Measurements from ENCODE around the gene ELMO1.

DNA sequence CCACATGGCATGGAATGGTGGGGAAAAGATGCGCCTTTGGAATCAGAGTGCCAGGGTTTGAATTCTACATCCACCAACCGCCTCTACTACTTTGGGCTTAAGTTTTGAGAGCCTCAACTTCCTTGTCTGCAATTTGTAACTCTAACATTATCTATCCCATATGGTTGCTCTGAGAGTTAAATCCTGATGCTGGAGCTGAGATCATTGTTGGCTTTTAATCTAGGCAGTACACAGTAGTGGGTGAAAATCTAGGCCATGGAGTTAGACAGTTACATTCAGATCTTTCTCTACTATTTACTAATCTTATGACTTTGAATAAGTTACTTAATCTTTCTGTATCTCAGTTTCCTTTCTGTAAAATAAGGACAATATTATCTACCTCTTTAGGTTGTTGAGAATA is 574.6 kb downstream of the ELMO1 start:
- TF ChIP-seq, protein P1, sequence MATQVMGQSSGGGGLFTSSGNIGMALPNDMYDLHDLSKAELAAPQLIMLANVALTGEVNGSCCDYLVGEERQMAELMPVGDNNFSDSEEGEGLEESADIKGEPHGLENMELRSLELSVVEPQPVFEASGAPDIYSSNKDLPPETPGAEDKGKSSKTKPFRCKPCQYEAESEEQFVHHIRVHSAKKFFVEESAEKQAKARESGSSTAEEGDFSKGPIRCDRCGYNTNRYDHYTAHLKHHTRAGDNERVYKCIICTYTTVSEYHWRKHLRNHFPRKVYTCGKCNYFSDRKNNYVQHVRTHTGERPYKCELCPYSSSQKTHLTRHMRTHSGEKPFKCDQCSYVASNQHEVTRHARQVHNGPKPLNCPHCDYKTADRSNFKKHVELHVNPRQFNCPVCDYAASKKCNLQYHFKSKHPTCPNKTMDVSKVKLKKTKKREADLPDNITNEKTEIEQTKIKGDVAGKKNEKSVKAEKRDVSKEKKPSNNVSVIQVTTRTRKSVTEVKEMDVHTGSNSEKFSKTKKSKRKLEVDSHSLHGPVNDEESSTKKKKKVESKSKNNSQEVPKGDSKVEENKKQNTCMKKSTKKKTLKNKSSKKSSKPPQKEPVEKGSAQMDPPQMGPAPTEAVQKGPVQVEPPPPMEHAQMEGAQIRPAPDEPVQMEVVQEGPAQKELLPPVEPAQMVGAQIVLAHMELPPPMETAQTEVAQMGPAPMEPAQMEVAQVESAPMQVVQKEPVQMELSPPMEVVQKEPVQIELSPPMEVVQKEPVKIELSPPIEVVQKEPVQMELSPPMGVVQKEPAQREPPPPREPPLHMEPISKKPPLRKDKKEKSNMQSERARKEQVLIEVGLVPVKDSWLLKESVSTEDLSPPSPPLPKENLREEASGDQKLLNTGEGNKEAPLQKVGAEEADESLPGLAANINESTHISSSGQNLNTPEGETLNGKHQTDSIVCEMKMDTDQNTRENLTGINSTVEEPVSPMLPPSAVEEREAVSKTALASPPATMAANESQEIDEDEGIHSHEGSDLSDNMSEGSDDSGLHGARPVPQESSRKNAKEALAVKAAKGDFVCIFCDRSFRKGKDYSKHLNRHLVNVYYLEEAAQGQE (IDR thresholded peaks at IDR 0.05; ENCODE audit: low read depth) = no peak
- no peak for TF ChIP-seq POLR2A (IDR thresholded peaks at IDR 0.05; ENCODE audit: borderline replicate concordance, extremely low read depth, insufficient read depth, insufficient read length)
- TF ChIP-seq TCF7L2 (IDR thresholded peaks at IDR 0.05; ENCODE audit: borderline replicate concordance, extremely low read depth, insufficient read depth, insufficient read length) = no peak
- no peak for TF ChIP-seq ZNF274 (IDR thresholded peaks at IDR 0.05; ENCODE audit: low read depth, low read length)
- no peak for TF ChIP-seq RAD21 (IDR thresholded peaks at IDR 0.05; ENCODE audit: low read depth)
- TF ChIP-seq, protein P2, sequence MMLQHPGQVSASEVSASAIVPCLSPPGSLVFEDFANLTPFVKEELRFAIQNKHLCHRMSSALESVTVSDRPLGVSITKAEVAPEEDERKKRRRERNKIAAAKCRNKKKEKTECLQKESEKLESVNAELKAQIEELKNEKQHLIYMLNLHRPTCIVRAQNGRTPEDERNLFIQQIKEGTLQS (IDR thresholded peaks at IDR 0.05) = no peak
- TF ChIP-seq, protein P3, sequence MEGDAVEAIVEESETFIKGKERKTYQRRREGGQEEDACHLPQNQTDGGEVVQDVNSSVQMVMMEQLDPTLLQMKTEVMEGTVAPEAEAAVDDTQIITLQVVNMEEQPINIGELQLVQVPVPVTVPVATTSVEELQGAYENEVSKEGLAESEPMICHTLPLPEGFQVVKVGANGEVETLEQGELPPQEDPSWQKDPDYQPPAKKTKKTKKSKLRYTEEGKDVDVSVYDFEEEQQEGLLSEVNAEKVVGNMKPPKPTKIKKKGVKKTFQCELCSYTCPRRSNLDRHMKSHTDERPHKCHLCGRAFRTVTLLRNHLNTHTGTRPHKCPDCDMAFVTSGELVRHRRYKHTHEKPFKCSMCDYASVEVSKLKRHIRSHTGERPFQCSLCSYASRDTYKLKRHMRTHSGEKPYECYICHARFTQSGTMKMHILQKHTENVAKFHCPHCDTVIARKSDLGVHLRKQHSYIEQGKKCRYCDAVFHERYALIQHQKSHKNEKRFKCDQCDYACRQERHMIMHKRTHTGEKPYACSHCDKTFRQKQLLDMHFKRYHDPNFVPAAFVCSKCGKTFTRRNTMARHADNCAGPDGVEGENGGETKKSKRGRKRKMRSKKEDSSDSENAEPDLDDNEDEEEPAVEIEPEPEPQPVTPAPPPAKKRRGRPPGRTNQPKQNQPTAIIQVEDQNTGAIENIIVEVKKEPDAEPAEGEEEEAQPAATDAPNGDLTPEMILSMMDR (IDR thresholded peaks at IDR 0.05 in 2 of 3, conservative IDR thresholded peaks at IDR 0.05 in 1 of 3; ENCODE audit: borderline replicate concordance in 1 of 3, insufficient read depth in 1 of 3, low read depth in 2 of 3, low read length in 2 of 3) = no peak
- TF ChIP-seq SP1 (IDR thresholded peaks at IDR 0.05; ENCODE audit: low read depth) = no peak
